Colonic mucosa (tissue), 4 donors: ENCODE measurements around the gene ANKRD33. TPM values are rescaled to one million over a fixed set of nuclear protein-coding genes. Genes with fewer than 3 reads are reported as not detected.
A peak's percentile ranks its signal among the peaks of the same experiment; 100 is the strongest.

Experiments
- DNase-seq: peaks from one replicate; pipeline ENCODE4 v3.0.0-alpha.2; 2020
- H3K27ac ChIP-seq: fragments of 200-600 bp; one replicate; pipeline ENCODE4 v1.8.0; 2021
- H3K27me3 ChIP-seq: fragments of 200-600 bp; one replicate; pipeline ENCODE4 v1.8.0; 2021
- H3K36me3 ChIP-seq: fragments of 200-600 bp; one replicate; pipeline ENCODE4 v1.8.0; 2021
- H3K4me1 ChIP-seq: fragments of 200-600 bp; one replicate; pipeline ENCODE4 v1.8.0; 2021; ENCODE audit warnings: mild to moderate bottlenecking
- H3K4me3 ChIP-seq: fragments of 200-600 bp; one replicate; pipeline ENCODE4 v1.8.0; 2021
- H3K9ac ChIP-seq, 2 donors: one replicate each; pipeline ENCODE4 v1.7.0; 2013; ENCODE audit warnings: control low read depth in 2 of 2, low read depth in 2 of 2, low read length in 2 of 2
- H3K9me3 ChIP-seq: fragments of 200-600 bp; one replicate; pipeline ENCODE4 v1.8.0; 2021
- intact Hi-C: fragments of 100-400 bp; cut with DNase I; formaldehyde crosslinking; loops from one replicate; pipeline ENCODE4 v1.14.1; 2022
- total RNA-seq, 2 donors: library from RNA; stranded (reverse); fragmentation: NEBNext Ultra II Directional in 1 of 2; extraction: Animal tissue kit (Norgen Biotek cat#: 25700) in 1 of 2; gene quantifications; one replicate each; pipeline ENCODE4 v1.2.1, GENCODE V29; 2021
- TF ChIP-seq, protein P1 (sequence below): fragments of 200-600 bp; IDR thresholded peaks from one replicate; pipeline ENCODE4 v1.8.0; 2022; ENCODE audit warnings: antibody characterized with exemption, mild to moderate bottlenecking
- donor health status: healthy.
- donor health status: DM: no; HTN: no; CAD: no.
- donor health status: DM: no; HTN: no; CAD: no.

The ANKRD33 gene
- total RNA-seq, 2 donors from 2014 or later, result not detected

DNA sequence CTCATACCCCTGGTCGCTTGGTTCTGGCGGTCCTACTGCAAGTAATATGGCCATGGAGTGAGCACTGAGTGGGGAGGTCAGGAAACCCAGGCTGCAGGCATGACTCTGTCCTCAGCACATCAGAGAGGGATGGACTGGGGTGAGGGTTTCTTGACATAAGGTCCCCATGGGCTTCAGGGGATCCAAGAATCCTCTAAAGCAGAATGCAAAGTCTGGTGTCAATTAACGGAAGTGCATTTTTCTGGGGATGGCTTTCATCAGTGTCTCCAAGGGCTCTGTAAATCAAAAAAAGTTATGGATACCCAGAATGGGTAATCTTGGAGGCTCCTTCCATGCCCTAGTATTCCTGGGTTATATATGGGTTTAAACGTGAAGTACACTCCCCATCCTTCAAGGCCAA, 43.0 kb upstream of the ANKRD33 start:
- Histone ChIP-seq H3K4me1 (peaks cover 4% of the 10 kb centered on the region), H3K36me3 (no peaks in the 10 kb centered on the region), H3K9ac (no peak overlapping the region), H3K4me3 (no peak overlapping the region), H3K9me3 (no peaks in the 10 kb centered on the region), H3K27me3 (peaks cover 41% of the 10 kb centered on the region), H3K27ac (no peak overlapping the region)
- intact Hi-C loops, result no loop called here
- TF ChIP-seq, protein P1, sequence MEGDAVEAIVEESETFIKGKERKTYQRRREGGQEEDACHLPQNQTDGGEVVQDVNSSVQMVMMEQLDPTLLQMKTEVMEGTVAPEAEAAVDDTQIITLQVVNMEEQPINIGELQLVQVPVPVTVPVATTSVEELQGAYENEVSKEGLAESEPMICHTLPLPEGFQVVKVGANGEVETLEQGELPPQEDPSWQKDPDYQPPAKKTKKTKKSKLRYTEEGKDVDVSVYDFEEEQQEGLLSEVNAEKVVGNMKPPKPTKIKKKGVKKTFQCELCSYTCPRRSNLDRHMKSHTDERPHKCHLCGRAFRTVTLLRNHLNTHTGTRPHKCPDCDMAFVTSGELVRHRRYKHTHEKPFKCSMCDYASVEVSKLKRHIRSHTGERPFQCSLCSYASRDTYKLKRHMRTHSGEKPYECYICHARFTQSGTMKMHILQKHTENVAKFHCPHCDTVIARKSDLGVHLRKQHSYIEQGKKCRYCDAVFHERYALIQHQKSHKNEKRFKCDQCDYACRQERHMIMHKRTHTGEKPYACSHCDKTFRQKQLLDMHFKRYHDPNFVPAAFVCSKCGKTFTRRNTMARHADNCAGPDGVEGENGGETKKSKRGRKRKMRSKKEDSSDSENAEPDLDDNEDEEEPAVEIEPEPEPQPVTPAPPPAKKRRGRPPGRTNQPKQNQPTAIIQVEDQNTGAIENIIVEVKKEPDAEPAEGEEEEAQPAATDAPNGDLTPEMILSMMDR, result no peak
- DNase-seq, result no peak

DNA sequence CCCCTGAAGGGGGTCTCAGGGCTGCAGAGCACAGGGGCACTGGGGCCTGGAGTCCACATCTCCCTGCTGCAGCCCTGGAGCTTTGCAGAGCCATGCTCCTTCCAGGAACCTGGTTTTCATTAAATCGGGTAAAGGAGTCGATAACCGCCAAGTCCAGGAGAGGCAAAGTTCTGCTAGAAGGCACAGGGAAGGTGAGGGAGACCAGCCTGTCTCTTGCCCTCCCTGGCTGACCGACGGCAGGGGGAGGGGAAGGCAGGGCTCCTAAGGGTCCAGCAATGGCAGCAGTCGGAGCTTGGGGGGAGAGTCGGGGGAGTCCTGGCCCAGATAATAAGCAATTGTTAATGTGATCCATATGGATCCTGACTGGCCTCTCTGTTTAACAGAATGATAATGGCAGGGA, 42.4 kb upstream of the ANKRD33 start:
- no peaks in the 10 kb centered on the region for H3K36me3 ChIP-seq
- no peak for DNase-seq
- no peak overlapping the region for H3K9ac ChIP-seq
- peaks cover 4% of the 10 kb centered on the region for H3K4me1 ChIP-seq
- TF ChIP-seq, protein P1, result no peak
- intact Hi-C loops, result no loop called here
- H3K27ac ChIP-seq, result no peak overlapping the region
- H3K9me3 ChIP-seq, result no peaks in the 10 kb centered on the region
- H3K4me3 ChIP-seq, result no peak overlapping the region
- peaks cover 41% of the 10 kb centered on the region for H3K27me3 ChIP-seq

DNA sequence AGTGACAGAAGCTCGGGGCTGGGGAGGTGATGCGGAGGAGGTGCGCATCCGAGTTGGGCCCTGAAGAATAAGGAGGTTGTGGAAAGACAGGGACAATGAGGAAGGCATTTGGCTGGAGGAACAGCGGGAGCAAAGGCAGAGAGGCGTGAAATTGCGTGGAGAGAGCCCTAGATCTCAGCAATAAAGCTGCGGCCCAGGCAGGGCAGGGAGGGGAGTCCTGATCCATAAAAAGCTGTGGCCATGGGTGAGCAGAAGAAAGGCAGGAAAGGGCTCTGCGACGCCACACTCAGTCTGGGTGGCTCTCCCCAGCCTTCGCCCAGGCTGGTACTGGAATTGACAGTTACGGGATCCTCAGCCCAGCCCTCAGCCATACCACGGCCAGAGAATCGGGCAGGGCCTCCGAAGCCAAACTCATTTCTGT, 41.6 kb upstream of the ANKRD33 start:
- Histone ChIP-seq H3K4me3 (no peak overlapping the region), H3K9me3 (no peaks in the 10 kb centered on the region), H3K36me3 (no peaks in the 10 kb centered on the region), H3K9ac (no peak overlapping the region), H3K4me1 (peaks cover 4% of the 10 kb centered on the region), H3K27ac (no peak overlapping the region), H3K27me3 (peaks cover 41% of the 10 kb centered on the region)
- no peak for DNase-seq
- intact Hi-C loops, result no loop called here
- TF ChIP-seq, protein P1, result no peak

DNA sequence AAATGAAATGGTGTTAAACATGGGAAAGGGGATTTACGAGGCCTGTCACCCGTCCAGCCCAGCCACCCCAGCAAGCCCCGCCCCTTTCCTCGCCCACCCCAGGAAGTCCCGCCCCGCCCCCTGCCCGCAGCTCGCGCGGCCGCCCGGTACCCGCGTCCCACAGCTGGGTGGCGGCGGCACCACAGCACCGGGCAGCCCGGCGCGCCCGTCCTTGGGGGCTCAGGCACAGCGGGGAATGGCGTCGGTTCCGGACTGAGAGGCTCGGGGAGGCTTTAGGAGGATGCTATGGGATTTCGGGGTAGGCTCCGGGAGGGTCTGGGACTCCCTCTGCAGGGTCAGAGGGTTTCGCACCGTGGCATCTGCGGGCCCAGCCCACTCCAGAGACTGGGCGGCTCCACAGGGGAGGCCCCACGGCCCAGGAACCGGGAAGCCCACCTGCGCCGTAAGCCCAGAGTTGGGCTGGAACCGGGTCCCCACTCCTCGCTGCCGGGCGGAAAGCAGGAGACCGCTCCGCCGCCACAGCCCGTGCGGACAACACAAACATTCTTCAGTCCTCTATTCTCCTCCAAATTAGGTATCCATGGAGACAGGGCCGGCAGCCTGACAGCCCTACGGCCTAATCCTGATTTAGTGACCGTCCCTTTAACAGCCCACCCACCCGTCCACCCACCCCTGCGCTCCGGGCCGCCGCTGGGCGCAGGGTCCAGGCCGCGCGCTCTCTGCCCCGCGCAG, 40.8 kb upstream of the ANKRD33 start:
- peak overlapping the region in 1 of 2 donors; percentile 43 for H3K9ac ChIP-seq
- H3K27ac ChIP-seq, result no peak overlapping the region
- TF ChIP-seq, protein P1, result no peak
- peak overlapping the region; percentile 34 for H3K4me3 ChIP-seq
- intact Hi-C loops, result no loop called here
- H3K27me3 ChIP-seq, result peaks cover 41% of the 10 kb centered on the region
- H3K9me3 ChIP-seq, result no peaks in the 10 kb centered on the region
- DNase-seq, result no peak
- no peaks in the 10 kb centered on the region for H3K36me3 ChIP-seq
- peaks cover 4% of the 10 kb centered on the region for H3K4me1 ChIP-seq

DNA sequence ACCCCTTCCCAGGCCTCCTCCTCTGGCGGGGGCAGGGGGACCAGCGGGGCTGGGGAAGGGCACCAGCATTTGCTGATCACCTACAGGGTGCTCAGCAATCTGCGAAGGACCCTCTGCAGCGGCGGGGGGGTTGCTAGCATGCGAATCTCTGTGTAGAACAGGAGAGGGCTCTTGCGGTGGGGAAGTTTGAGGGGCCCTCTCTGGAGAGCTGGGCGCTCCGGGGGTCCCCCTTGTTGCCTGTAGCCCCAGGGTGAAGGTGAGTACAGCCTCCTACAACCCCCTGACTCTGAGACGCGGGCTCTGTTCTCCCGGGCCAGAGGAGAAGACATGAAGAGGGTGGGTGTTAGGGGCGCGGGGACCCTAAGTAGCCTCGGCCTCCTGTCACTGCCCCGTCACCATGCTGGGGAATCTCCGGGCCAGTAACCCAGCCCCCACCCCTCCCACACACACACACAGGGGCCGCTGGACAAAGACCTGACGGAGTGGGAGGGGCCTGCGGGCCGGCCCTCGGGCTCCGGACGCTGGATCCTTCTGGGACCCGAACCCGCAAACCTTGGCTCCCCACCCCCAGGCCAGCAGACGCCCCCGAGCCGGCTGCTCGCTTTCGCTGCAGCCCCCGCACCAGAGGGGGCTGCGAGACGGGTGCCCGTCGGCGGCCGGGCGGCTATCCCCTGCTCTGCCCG, 40.1 kb upstream of the ANKRD33 start:
- H3K4me1 ChIP-seq, result peaks cover 4% of the 10 kb centered on the region
- DNase-seq, result no peak
- TF ChIP-seq, protein P1, result no peak
- intact Hi-C loops, result no loop called here
- peak overlapping the region; percentile 34 for H3K4me3 ChIP-seq
- no peaks in the 10 kb centered on the region for H3K36me3 ChIP-seq
- peak overlapping the region in 1 of 2 donors; percentile 43 for H3K9ac ChIP-seq
- peaks cover 41% of the 10 kb centered on the region for H3K27me3 ChIP-seq
- no peaks in the 10 kb centered on the region for H3K9me3 ChIP-seq
- no peak overlapping the region for H3K27ac ChIP-seq
